ENCODE results near the gene SLC22A15. TPM values are rescaled to one million over a fixed set of nuclear protein-coding genes. Genes with fewer than 3 reads are reported as not detected.

SLC22A15 gene
- total and polyA plus RNA-seq, 2 donors (not counting 1 experiment from before 2014, with no cell fraction given): 4.9 to 21.0 TPM

GRCh38 chr1:116111524-116112021 is 135.3 kb downstream of the SLC22A15 start:
- Histone ChIP-seq H2AFZ (ENCODE audit: low read length) (no peak overlapping the region), H3K27me3 (ENCODE audit: control insufficient read depth, insufficient read depth, low read length) (no peaks in the 10 kb centered on the region), H3K4me3 (replicated peaks in 1 of 4; ENCODE audit: control extremely low read depth in 1 of 4, insufficient read depth in 1 of 4, low read depth in 3 of 4, low read length in 4 of 4) (no peak overlapping the region), H3K79me2 (ENCODE audit: control insufficient read depth, insufficient read depth, low read length) (no peaks in the 10 kb centered on the region), H4K20me1 (ENCODE audit: control insufficient read depth, extremely low read depth, insufficient read depth, low read length) (no peaks in the 10 kb centered on the region), H3K4me1 (ENCODE audit: control insufficient read depth, extremely low read depth, insufficient read depth, low read length) (peaks cover 9% of the 10 kb centered on the region), H3K9me3 (ENCODE audit: control insufficient read depth, insufficient read depth, low read depth, low read length) (no peaks in the 10 kb centered on the region), H3K4me2 (ENCODE audit: extremely low read depth, insufficient read depth, low read length) (no peak overlapping the region), H3K36me3 (ENCODE audit: control insufficient read depth, insufficient read depth, low read length) (no peaks in the 10 kb centered on the region), H3K9ac (ENCODE audit: insufficient read depth, low read length) (no peak overlapping the region), H3K27ac (ENCODE audit: insufficient read depth, low read length) (no peak overlapping the region)
- DNase-seq (ENCODE audit: low read depth in 2 of 2): no peak
- no peak for TF ChIP-seq EZH2 (IDR thresholded peaks at IDR 0.05; ENCODE audit: low read length, missing control alignments)
- no peak for TF ChIP-seq CTCF (conservative IDR thresholded peaks at IDR 0.05 in 1 of 2, IDR thresholded peaks at IDR 0.05 in 1 of 2; ENCODE audit: low read depth in 1 of 2, low read length in 2 of 2)

- Histone ChIP-seq H3K27ac (ENCODE audit: insufficient read depth, low read length) (no peak overlapping the region), H3K4me3 (replicated peaks in 1 of 4; ENCODE audit: control extremely low read depth in 1 of 4, insufficient read depth in 1 of 4, low read depth in 3 of 4, low read length in 4 of 4) (no peak overlapping the region), H2AFZ (ENCODE audit: low read length) (no peak overlapping the region), H3K27me3 (ENCODE audit: control insufficient read depth, insufficient read depth, low read length) (no peaks in the 10 kb centered on the region), H3K79me2 (ENCODE audit: control insufficient read depth, insufficient read depth, low read length) (no peaks in the 10 kb centered on the region), H4K20me1 (ENCODE audit: control insufficient read depth, extremely low read depth, insufficient read depth, low read length) (no peaks in the 10 kb centered on the region), H3K4me1 (ENCODE audit: control insufficient read depth, extremely low read depth, insufficient read depth, low read length) (peaks cover 9% of the 10 kb centered on the region), H3K4me2 (ENCODE audit: extremely low read depth, insufficient read depth, low read length) (no peak overlapping the region), H3K36me3 (ENCODE audit: control insufficient read depth, insufficient read depth, low read length) (no peaks in the 10 kb centered on the region), H3K9me3 (ENCODE audit: control insufficient read depth, insufficient read depth, low read depth, low read length) (no peaks in the 10 kb centered on the region), H3K9ac (ENCODE audit: insufficient read depth, low read length) (no peak overlapping the region)
- TF ChIP-seq EZH2 (IDR thresholded peaks at IDR 0.05; ENCODE audit: low read length, missing control alignments) (no peak), CTCF (conservative IDR thresholded peaks at IDR 0.05 in 1 of 2, IDR thresholded peaks at IDR 0.05 in 1 of 2; ENCODE audit: low read depth in 1 of 2, low read length in 2 of 2) (no peak)
- no peak for DNase-seq (ENCODE audit: low read depth in 2 of 2)
Observed at GRCh38 chr1:116112388-116113140, 136.3 kb downstream of the SLC22A15 start.

- H3K79me2 ChIP-seq (ENCODE audit: control insufficient read depth, insufficient read depth, low read length): no peaks in the 10 kb centered on the region
- H2AFZ ChIP-seq (ENCODE audit: low read length): no peak overlapping the region
- no peak overlapping the region for H3K27ac ChIP-seq (ENCODE audit: insufficient read depth, low read length)
- H3K4me1 ChIP-seq (ENCODE audit: control insufficient read depth, extremely low read depth, insufficient read depth, low read length): peaks cover 9% of the 10 kb centered on the region
- no peaks in the 10 kb centered on the region for H3K27me3 ChIP-seq (ENCODE audit: control insufficient read depth, insufficient read depth, low read length)
- no peaks in the 10 kb centered on the region for H3K9me3 ChIP-seq (ENCODE audit: control insufficient read depth, insufficient read depth, low read depth, low read length)
- no peaks in the 10 kb centered on the region for H4K20me1 ChIP-seq (ENCODE audit: control insufficient read depth, extremely low read depth, insufficient read depth, low read length)
- H3K36me3 ChIP-seq (ENCODE audit: control insufficient read depth, insufficient read depth, low read length): no peaks in the 10 kb centered on the region
- H3K9ac ChIP-seq (ENCODE audit: insufficient read depth, low read length): no peak overlapping the region
- no peak overlapping the region for H3K4me2 ChIP-seq (ENCODE audit: extremely low read depth, insufficient read depth, low read length)
- H3K4me3 ChIP-seq (replicated peaks in 1 of 4; ENCODE audit: control extremely low read depth in 1 of 4, insufficient read depth in 1 of 4, low read depth in 3 of 4, low read length in 4 of 4): no peak overlapping the region
- no peak for TF ChIP-seq CTCF (conservative IDR thresholded peaks at IDR 0.05 in 1 of 2, IDR thresholded peaks at IDR 0.05 in 1 of 2; ENCODE audit: low read depth in 1 of 2, low read length in 2 of 2)
- TF ChIP-seq EZH2 (IDR thresholded peaks at IDR 0.05; ENCODE audit: low read length, missing control alignments): no peak
- DNase-seq (ENCODE audit: low read depth in 2 of 2): no peak
Observed at GRCh38 chr1:116113615-116114014, 137.3 kb downstream of the SLC22A15 start.
